Osteocyte (in vitro differentiated cells): ENCODE results near the gene MCM5. TPM values are rescaled to one million over a fixed set of nuclear protein-coding genes. Genes with fewer than 3 reads are reported as not detected.

Source experiments
- DNase-seq: peaks from one replicate; pipeline ENCODE4 v3.0.0; 2021; ENCODE audit warnings: mixed read lengths; ENCODE audit not compliant: unreplicated experiment; ENCODE audit errors: extremely low spot score
- H3K27ac Mint-ChIP-seq: one replicate; pipeline ENCODE4 v1.8.0; 2021; ENCODE audit warnings: mild to moderate bottlenecking, mixed read lengths; ENCODE audit not compliant: unreplicated experiment
- H3K27me3 Mint-ChIP-seq: one replicate; pipeline ENCODE4 v1.8.0; 2021; ENCODE audit warnings: mixed read lengths; ENCODE audit not compliant: unreplicated experiment
- H3K36me3 Mint-ChIP-seq: one replicate; pipeline ENCODE4 v1.8.0; 2021; ENCODE audit warnings: mixed read lengths; ENCODE audit not compliant: unreplicated experiment
- H3K4me1 Mint-ChIP-seq: one replicate; pipeline ENCODE4 v1.8.0; 2021; ENCODE audit warnings: mixed read lengths; ENCODE audit not compliant: unreplicated experiment
- H3K4me3 Mint-ChIP-seq: one replicate; pipeline ENCODE4 v1.8.0; 2021; ENCODE audit warnings: mild to moderate bottlenecking, moderate library complexity, mixed read lengths; ENCODE audit not compliant: unreplicated experiment
- H3K9me3 Mint-ChIP-seq: one replicate; pipeline ENCODE4 v1.8.0; 2021; ENCODE audit warnings: mixed read lengths; ENCODE audit not compliant: unreplicated experiment
- CTCF ChIP-seq: fragments of 200-600 bp; sonication (generic); IDR thresholded peaks from 2 replicates; pipeline ENCODE4 v1.5.0; 2021; ENCODE audit warnings: antibody characterized with exemption, mild to moderate bottlenecking, moderate library complexity
- total RNA-seq: library from RNA; stranded (reverse); gene quantifications from 2 replicates; pipeline ENCODE4 v1.2.1, GENCODE V29; 2021

Gene MCM5
- total RNA-seq, 1 donor from 2014 or later: 28.5 TPM

GRCh38 chr22:35375526-35375925 lies 24.4 kb upstream of the MCM5 start:
- no peaks in the 10 kb centered on the region for H3K36me3 Mint-ChIP-seq
- peaks cover 41% of the 10 kb centered on the region for H3K4me1 Mint-ChIP-seq
- no peaks in the 10 kb centered on the region for H3K9me3 Mint-ChIP-seq
- no peaks in the 10 kb centered on the region for H3K27me3 Mint-ChIP-seq
- no peak for TF ChIP-seq CTCF
- H3K4me3 Mint-ChIP-seq: no peak overlapping the region
- no peak for DNase-seq
- H3K27ac Mint-ChIP-seq: peak overlapping the region; percentile 55

- Mint-ChIP-seq H3K36me3 (no peaks in the 10 kb centered on the region), H3K4me1 (peaks cover 49% of the 10 kb centered on the region), H3K4me3 (peak overlapping the region; percentile 33), H3K27me3 (no peaks in the 10 kb centered on the region), H3K27ac (peak overlapping the region; percentile 96), H3K9me3 (no peaks in the 10 kb centered on the region)
- TF ChIP-seq CTCF: no peak
- DNase-seq: peak; percentile 94
Observed at GRCh38 chr22:35376728-35377472, 23.0 kb upstream of the MCM5 start.

GRCh38 chr22:35377735-35378134 lies 22.2 kb upstream of the MCM5 start:
- no peak for TF ChIP-seq CTCF
- H3K27me3 Mint-ChIP-seq: no peaks in the 10 kb centered on the region
- DNase-seq: no peak
- H3K4me1 Mint-ChIP-seq: peaks cover 46% of the 10 kb centered on the region
- peak overlapping the region; percentile 96 for H3K27ac Mint-ChIP-seq
- H3K9me3 Mint-ChIP-seq: no peaks in the 10 kb centered on the region
- H3K4me3 Mint-ChIP-seq: no peak overlapping the region
- H3K36me3 Mint-ChIP-seq: no peaks in the 10 kb centered on the region

- H3K9me3 Mint-ChIP-seq: no peaks in the 10 kb centered on the region
- no peak overlapping the region for H3K4me3 Mint-ChIP-seq
- H3K27ac Mint-ChIP-seq: peak overlapping the region; percentile 1
- peaks cover 46% of the 10 kb centered on the region for H3K4me1 Mint-ChIP-seq
- no peaks in the 10 kb centered on the region for H3K27me3 Mint-ChIP-seq
- peaks cover 2% of the 10 kb centered on the region for H3K36me3 Mint-ChIP-seq
- TF ChIP-seq CTCF: no peak
- no peak for DNase-seq
Observed at GRCh38 chr22:35378621-35379020, 21.3 kb upstream of the MCM5 start.

GRCh38 chr22:35379146-35379993 lies 20.6 kb upstream of the MCM5 start:
- no peak for TF ChIP-seq CTCF
- DNase-seq: no peak
- H3K4me1 Mint-ChIP-seq: peaks cover 44% of the 10 kb centered on the region
- H3K27me3 Mint-ChIP-seq: no peaks in the 10 kb centered on the region
- H3K4me3 Mint-ChIP-seq: no peak overlapping the region
- no peaks in the 10 kb centered on the region for H3K9me3 Mint-ChIP-seq
- peaks cover 4% of the 10 kb centered on the region for H3K36me3 Mint-ChIP-seq
- H3K27ac Mint-ChIP-seq: peak overlapping the region; percentile 80
